ENCODE data around the gene ZNF639. TPM values are rescaled to one million over a fixed set of nuclear protein-coding genes. Genes with fewer than 3 reads are reported as not detected.

ZNF639 gene
- total RNA-seq, 1 donor from 2014 or later: 47.3 TPM

Other genes starting within 250 kb of the ZNF639 start
- 26.2 and 44.0 TPM in 2 replicates for gene PIK3CA, start 174.7 kb upstream of the ZNF639 start, total RNA-seq
- 0.46 and 1.4 TPM in 2 replicates for gene KCNMB3, start 71.9 kb upstream of the ZNF639 start, total RNA-seq
- 48.5 and 63.7 TPM in 2 replicates for gene MFN1, start 24.7 kb downstream of the ZNF639 start, total RNA-seq
- 97.3 and 105 TPM in 2 replicates for gene GNB4, start 128.4 kb downstream of the ZNF639 start, total RNA-seq
- 67.1 and 86.5 TPM in 2 replicates for gene ACTL6A, start 239.9 kb downstream of the ZNF639 start, total RNA-seq